Ishikawa (cell line): ENCODE data around the gene DYRK1A.

Source experiments
- REST ChIP-seq: IDR thresholded peaks from 2 replicates; pipeline ENCODE4 v1.6.1; 2012; ENCODE audit warnings: low read depth, mild to moderate bottlenecking
- TCF12 ChIP-seq: IDR thresholded peaks from 2 replicates; pipeline ENCODE4 v1.6.1; 2012; ENCODE audit warnings: low read depth

DNA sequence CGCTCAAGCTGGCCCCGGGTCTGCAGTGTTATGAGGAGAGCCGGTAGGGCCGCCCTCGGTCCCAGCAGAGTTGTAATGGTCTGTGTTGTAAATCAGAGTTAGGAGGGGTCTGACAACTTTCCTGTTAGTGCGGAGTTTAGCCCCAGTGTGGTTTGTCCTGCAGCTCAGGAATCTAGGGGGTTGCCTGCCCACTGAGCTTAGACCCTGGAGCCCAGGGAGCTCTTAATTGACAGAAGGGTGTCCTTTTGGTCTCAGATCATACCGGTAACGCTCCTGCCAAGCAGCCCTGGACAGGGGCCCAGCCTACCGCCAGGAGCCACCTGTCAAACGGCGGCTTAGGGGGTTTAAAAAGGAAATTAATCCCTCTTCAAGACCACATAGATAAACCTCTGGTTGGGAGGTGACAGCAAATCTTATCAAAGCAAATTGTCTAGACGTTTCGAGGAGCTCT lies 164.4 kb downstream of the DYRK1A start:
- TF ChIP-seq TCF12 (no peak), REST (no peak)
